Measurements from ENCODE around the gene RINL. TPM values are rescaled to one million over a fixed set of nuclear protein-coding genes. Genes with fewer than 3 reads are reported as not detected.

Gene RINL
- total and polyA plus RNA-seq, 2 of the 4 experiments (the other 2 are of a cell fraction) = 0.72 to 1.9 TPM

- DNase-seq (no peak), ATAC-seq (ENCODE audit: low read depth) (no peak)
- Histone ChIP-seq H3K9me3 (ENCODE audit: control insufficient read depth, insufficient read depth, low read length) (no peaks in the 10 kb centered on the region), H3K23ac (ENCODE audit: low read depth, low read length) (no peak overlapping the region; the same call in 1 of the 2 replicates), H3K4ac (ENCODE audit: low read depth, low read length) (no peak overlapping the region), H3K27ac (ENCODE audit: insufficient read depth, low read length) (no peak overlapping the region), H2AK5ac (ENCODE audit: low read depth, low read length) (no peak overlapping the region), H4K8ac (ENCODE audit: low read depth in 2 of 2, low read length in 2 of 2) (no peak overlapping the region), H3K9me1 (ENCODE audit: insufficient read depth, low read length) (peaks cover 15% of the 10 kb centered on the region), H3K27me3 (ENCODE audit: control insufficient read depth, insufficient read depth, low read length) (no peaks in the 10 kb centered on the region), H3K56ac (ENCODE audit: extremely low read depth, insufficient read depth, low read length) (no peak overlapping the region), H2AK9ac (replicated peaks; ENCODE audit: low read depth, low read length, poor library complexity) (no peak overlapping the region), H3K9ac (ENCODE audit: low read depth, low read length) (no peak overlapping the region), H2BK120ac (ENCODE audit: low read depth, low read length) (no peak overlapping the region), H3K4me1 (ENCODE audit: control insufficient read depth, insufficient read depth, low read length) (peaks cover 4% of the 10 kb centered on the region), H2BK20ac (ENCODE audit: low read depth, low read length) (no peak overlapping the region), H3K4me2 (ENCODE audit: low read depth, low read length) (no peak overlapping the region), H3K36me3 (ENCODE audit: control insufficient read depth, insufficient read depth, low read length) (peaks cover 65% of the 10 kb centered on the region), H4K91ac (ENCODE audit: insufficient read depth, low read depth, low read length) (no peak overlapping the region), H3K14ac (replicated peaks; ENCODE audit: low read depth, low read length) (no peak overlapping the region), H3K18ac (ENCODE audit: low read depth, low read length) (no peak overlapping the region), H4K20me1 (ENCODE audit: insufficient read depth, low read length) (peaks cover 86% of the 10 kb centered on the region), H2BK5ac (ENCODE audit: low read depth, low read length, poor library complexity, severe bottlenecking) (no peak overlapping the region), H4K5ac (ENCODE audit: low read depth, low read length) (no peak overlapping the region), H2AFZ (replicated peaks; ENCODE audit: low read length, poor library complexity) (no peak overlapping the region), H3K79me1 (ENCODE audit: low read depth in 1 of 2, low read length in 2 of 2) (peaks cover 40 to 79% of the 10 kb centered on the region in 2 experiments), H3K4me3 (ENCODE audit: insufficient read depth, low read depth, low read length) (no peak overlapping the region), H2BK15ac (ENCODE audit: low read depth, low read length) (no peak overlapping the region)
- no peak for TF ChIP-seq BHLHE40 (IDR thresholded peaks at IDR 0.05; ENCODE audit: low read depth, low read length)
- TF ChIP-seq MAFK (IDR thresholded peaks at IDR 0.05; ENCODE audit: low read depth, low read length) = no peak
- TF ChIP-seq POLR2A (IDR thresholded peaks at IDR 0.05; ENCODE audit: low read depth, low read length) = peak; percentile 17; the same call in 1 of the 2 replicates
- TF ChIP-seq CEBPB (IDR thresholded peaks at IDR 0.05; ENCODE audit: low read depth, low read length) = no peak
- no peak for TF ChIP-seq MAZ (IDR thresholded peaks at IDR 0.05; ENCODE audit: borderline replicate concordance, low read depth, low read length)
- ChIA-PET POLR2A (ENCODE audit: unreplicated experiment) (no interaction called here), CTCF (no interaction called here)
- no TSS peak for BruUV-seq (replicated peaks)
- WGBS, 2 experiments (ENCODE audit: extremely low coverage in 2 of 2, insufficient read length in 1 of 2) = 100% methylated on average over 5 of the region's 14 CpGs; no CpG with 5 or more reads in 1 of the 2 experiments
- in situ Hi-C loops (cut with MboI; ENCODE audit: low sequenced_read_pairs) = no loop called here
- intact Hi-C loops (cut with micrococcal nuclease) = no loop called here
- dilution Hi-C loops (cut with HindIII; ENCODE audit: low sequenced_read_pairs, unreplicated experiment) = no loop called here
Observed at GRCh38 chr19:38845374-38846024, 32.6 kb downstream of the RINL start.
